ENCODE results near the gene NOVA1. TPM values are rescaled to one million over a fixed set of nuclear protein-coding genes. Genes with fewer than 3 reads are reported as not detected.

Gene NOVA1
- polyA plus RNA-seq, 1 donor (not counting 4 experiments of a cell fraction or from before 2014, with no cell fraction given): not detected

DNA sequence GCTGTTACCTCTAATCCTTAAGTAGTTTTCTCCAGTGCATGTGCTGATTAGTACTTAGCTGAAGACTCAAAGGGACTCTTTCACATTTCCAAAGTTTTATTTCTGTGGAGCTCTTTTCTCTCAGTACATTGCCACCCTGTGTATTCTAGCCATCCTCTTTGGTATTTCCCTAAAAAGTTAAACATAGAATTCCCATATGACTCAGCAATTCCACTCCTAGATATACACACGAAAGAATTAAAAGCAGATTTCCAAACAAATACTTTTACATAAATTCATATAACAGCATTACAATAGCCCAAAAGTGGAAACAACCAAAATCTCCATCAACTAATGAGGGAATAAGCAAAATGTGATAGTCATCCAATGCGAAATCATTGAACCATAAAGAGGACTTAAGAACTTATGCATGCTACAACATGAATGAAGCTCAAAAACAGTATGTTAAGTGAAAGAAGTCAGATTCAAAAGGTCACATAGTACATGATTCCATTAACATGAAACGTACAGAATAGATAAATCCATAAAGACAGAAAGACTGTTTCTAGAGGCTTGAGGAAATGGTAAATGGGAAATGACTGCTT lies 9.0 kb upstream of the NOVA1 start:
- Histone ChIP-seq H3K9me1 (ENCODE audit: control insufficient read depth, extremely low read depth, insufficient read depth, low read length) (no peaks in the 10 kb centered on the region), H3K9me3 (ENCODE audit: control insufficient read depth, low read depth, low read length) (no peaks in the 10 kb centered on the region), H3K9ac (ENCODE audit: control insufficient read depth, extremely low read depth, insufficient read depth, low read length) (no peak overlapping the region), H3K4me3 (ENCODE audit: control insufficient read depth in 2 of 3, extremely low read depth in 1 of 3, insufficient read depth in 2 of 3, low read depth in 1 of 3, low read length in 3 of 3) (no peak overlapping the region), H3K4me2 (ENCODE audit: control insufficient read depth, extremely low read depth, insufficient read depth, low read depth, low read length) (no peak overlapping the region), H3K27me3 (ENCODE audit: control insufficient read depth, extremely low read depth, insufficient read depth, low read length) (no peaks in the 10 kb centered on the region), H4K20me1 (ENCODE audit: control insufficient read depth, extremely low read depth, insufficient read depth, low read length) (no peaks in the 10 kb centered on the region), H3K27ac (ENCODE audit: control insufficient read depth, insufficient read depth, low read length) (no peak overlapping the region), H3K79me2 (ENCODE audit: control insufficient read depth, insufficient read depth, low read length) (no peaks in the 10 kb centered on the region), H2AFZ (ENCODE audit: control insufficient read depth, low read length) (no peak overlapping the region), H3K4me1 (ENCODE audit: control insufficient read depth, extremely low read depth, insufficient read depth, low read length) (no peaks in the 10 kb centered on the region), H3K36me3 (ENCODE audit: control insufficient read depth in 2 of 2, extremely low read depth in 1 of 2, insufficient read depth in 2 of 2, low read length in 2 of 2) (no peaks in the 10 kb centered on the region)
- dilution Hi-C loops (cut with MboI; ENCODE audit: extremely low pct_ligation_motif_present, low sequenced_read_pairs): no loop called here
- no peak for TF ChIP-seq EZH2 (IDR thresholded peaks at IDR 0.05; ENCODE audit: low read length)
- TF ChIP-seq CTCF (optimal IDR thresholded peaks at IDR 0.05 in 1 of 3, IDR thresholded peaks at IDR 0.05 in 1 of 3, conservative IDR thresholded peaks at IDR 0.05 in 1 of 3; ENCODE audit: extremely low read depth in 1 of 3, insufficient read depth in 2 of 3, low read length in 3 of 3): no peak
- FAIRE-seq: no peak
- DNase-seq (ENCODE audit: low read depth, low spot score): no peak

GRCh38 chr14:26605602-26606001 lies 7.8 kb upstream of the NOVA1 start:
- H2AFZ ChIP-seq (ENCODE audit: control insufficient read depth, low read length): no peak overlapping the region
- FAIRE-seq (no peak), DNase-seq (ENCODE audit: low read depth, low spot score) (no peak)
- H3K4me2 ChIP-seq (ENCODE audit: control insufficient read depth, extremely low read depth, insufficient read depth, low read depth, low read length): no peak overlapping the region
- no peaks in the 10 kb centered on the region for H3K9me3 ChIP-seq (ENCODE audit: control insufficient read depth, low read depth, low read length)
- no peaks in the 10 kb centered on the region for H3K36me3 ChIP-seq (ENCODE audit: control insufficient read depth in 2 of 2, extremely low read depth in 1 of 2, insufficient read depth in 2 of 2, low read length in 2 of 2)
- TF ChIP-seq CTCF (optimal IDR thresholded peaks at IDR 0.05 in 1 of 3, IDR thresholded peaks at IDR 0.05 in 1 of 3, conservative IDR thresholded peaks at IDR 0.05 in 1 of 3; ENCODE audit: extremely low read depth in 1 of 3, insufficient read depth in 2 of 3, low read length in 3 of 3) (no peak), EZH2 (IDR thresholded peaks at IDR 0.05; ENCODE audit: low read length) (no peak)
- H3K79me2 ChIP-seq (ENCODE audit: control insufficient read depth, insufficient read depth, low read length): no peaks in the 10 kb centered on the region
- H3K27me3 ChIP-seq (ENCODE audit: control insufficient read depth, extremely low read depth, insufficient read depth, low read length): no peaks in the 10 kb centered on the region
- no peaks in the 10 kb centered on the region for H3K4me1 ChIP-seq (ENCODE audit: control insufficient read depth, extremely low read depth, insufficient read depth, low read length)
- H3K9me1 ChIP-seq (ENCODE audit: control insufficient read depth, extremely low read depth, insufficient read depth, low read length): no peaks in the 10 kb centered on the region
- no peaks in the 10 kb centered on the region for H4K20me1 ChIP-seq (ENCODE audit: control insufficient read depth, extremely low read depth, insufficient read depth, low read length)
- no peak overlapping the region for H3K9ac ChIP-seq (ENCODE audit: control insufficient read depth, extremely low read depth, insufficient read depth, low read length)
- H3K27ac ChIP-seq (ENCODE audit: control insufficient read depth, insufficient read depth, low read length): no peak overlapping the region
- dilution Hi-C loops (cut with MboI; ENCODE audit: extremely low pct_ligation_motif_present, low sequenced_read_pairs): no loop called here
- no peak overlapping the region for H3K4me3 ChIP-seq (ENCODE audit: control insufficient read depth in 2 of 3, extremely low read depth in 1 of 3, insufficient read depth in 2 of 3, low read depth in 1 of 3, low read length in 3 of 3)

Measured in keratinocyte (primary cell).